ENCODE measurements around the gene LHFPL2.

The LHFPL2 gene

DNA sequence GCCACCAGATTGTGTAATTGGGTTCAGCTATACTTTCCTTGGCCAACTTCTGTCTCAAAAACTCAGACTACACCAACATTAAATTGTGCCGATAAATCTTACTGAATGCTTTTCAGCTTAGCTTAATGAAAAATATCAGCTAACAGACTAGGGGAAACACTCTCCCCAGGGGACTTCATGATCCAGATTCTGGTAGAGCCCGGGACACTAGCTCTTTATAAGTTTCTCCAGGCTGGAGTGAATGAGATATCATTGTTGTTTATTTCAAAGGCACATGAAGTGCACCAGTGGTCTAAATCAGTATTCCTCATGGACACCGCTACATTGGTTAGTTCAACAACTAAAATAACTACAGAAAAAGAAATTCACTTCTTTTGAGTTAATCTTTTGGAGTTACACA, 10.5 kb upstream of the LHFPL2 start:
- TF ChIP-seq, protein P1, sequence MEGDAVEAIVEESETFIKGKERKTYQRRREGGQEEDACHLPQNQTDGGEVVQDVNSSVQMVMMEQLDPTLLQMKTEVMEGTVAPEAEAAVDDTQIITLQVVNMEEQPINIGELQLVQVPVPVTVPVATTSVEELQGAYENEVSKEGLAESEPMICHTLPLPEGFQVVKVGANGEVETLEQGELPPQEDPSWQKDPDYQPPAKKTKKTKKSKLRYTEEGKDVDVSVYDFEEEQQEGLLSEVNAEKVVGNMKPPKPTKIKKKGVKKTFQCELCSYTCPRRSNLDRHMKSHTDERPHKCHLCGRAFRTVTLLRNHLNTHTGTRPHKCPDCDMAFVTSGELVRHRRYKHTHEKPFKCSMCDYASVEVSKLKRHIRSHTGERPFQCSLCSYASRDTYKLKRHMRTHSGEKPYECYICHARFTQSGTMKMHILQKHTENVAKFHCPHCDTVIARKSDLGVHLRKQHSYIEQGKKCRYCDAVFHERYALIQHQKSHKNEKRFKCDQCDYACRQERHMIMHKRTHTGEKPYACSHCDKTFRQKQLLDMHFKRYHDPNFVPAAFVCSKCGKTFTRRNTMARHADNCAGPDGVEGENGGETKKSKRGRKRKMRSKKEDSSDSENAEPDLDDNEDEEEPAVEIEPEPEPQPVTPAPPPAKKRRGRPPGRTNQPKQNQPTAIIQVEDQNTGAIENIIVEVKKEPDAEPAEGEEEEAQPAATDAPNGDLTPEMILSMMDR (IDR thresholded peaks at IDR 0.05; ENCODE audit: control extremely low read depth, extremely low read depth, low read depth, missing control alignments), result no peak
- ChIA-PET CTCF (interaction anchor here (0.8 to 1.1 kb wide), 4 partner anchors 9 to 102 kb away, joined by 3 to 4 read pairs (median 3); partner anchors contain the start of gene LHFPL2), POLR2A (no interaction called here)
- no peak for DNase-seq (ENCODE audit: extremely low spot score)

- DNase-seq (ENCODE audit: extremely low spot score), result no peak
- CTCF ChIA-PET, result no interaction called here
- POLR2A ChIA-PET, result no interaction called here
- TF ChIP-seq, protein P1 (IDR thresholded peaks at IDR 0.05; ENCODE audit: control extremely low read depth, extremely low read depth, low read depth, missing control alignments), result no peak
Observed at GRCh38 chr5:78657201-78657600, 8.6 kb upstream of the LHFPL2 start.

DNA sequence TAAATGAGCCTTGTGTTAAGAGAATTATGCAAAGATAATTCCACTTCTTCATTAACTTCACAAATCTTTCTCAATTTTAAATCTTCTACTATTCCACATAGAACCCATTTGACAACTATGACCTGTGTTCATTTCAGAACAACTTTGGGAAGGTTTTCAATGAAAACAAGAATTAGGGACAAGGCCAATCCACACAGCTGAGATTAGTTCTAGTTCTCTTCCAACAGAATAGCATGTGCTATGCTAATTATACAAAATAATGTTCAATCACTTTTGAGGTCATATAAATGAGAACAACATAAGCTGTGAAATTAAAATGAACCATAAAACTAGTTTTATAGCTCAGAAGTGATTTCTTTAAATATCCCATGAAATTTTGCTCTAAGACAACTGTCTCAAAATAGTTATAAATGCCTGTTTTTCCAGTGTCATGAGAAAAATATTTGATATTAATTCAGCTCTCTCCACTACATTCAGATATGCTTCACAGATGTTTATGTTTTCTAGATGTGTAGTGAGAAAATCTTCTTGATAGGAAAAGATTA, 7.2 kb upstream of the LHFPL2 start:
- DNase-seq (ENCODE audit: extremely low spot score), result no peak
- POLR2A ChIA-PET, result no interaction called here
- CTCF ChIA-PET, result interaction anchor here (1.2 to 1.7 kb wide), 3 partner anchors 15 to 188 kb away, joined by 3 read pairs; no protein-coding TSS in a partner anchor
- TF ChIP-seq, protein P1 (IDR thresholded peaks at IDR 0.05; ENCODE audit: control extremely low read depth, extremely low read depth, low read depth, missing control alignments), result no peak

DNA sequence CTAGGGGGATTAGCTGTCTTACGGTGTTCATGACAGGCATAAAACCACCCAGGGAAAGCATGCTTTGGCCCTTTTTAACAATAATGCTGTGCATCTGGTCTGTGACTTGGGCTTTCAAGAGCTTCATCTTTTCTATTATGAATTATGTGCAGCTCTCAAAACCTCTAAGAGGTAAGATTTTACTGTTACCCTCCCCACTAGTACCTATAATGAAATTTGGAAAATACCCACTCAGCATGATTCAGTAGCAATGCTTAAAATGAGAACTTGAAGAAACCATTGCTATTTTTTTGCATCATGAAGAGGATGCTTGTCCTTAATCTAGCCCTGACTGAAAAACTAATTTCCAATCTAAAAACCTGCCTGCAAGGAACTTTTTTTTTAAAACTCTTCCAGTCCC, 5.8 kb upstream of the LHFPL2 start:
- DNase-seq (ENCODE audit: extremely low spot score), result no peak
- ChIA-PET CTCF (interaction anchor here (1.2 to 1.7 kb wide), 2 partner anchors 14 to 187 kb away, joined by 3 to 5 read pairs; no protein-coding TSS in a partner anchor), POLR2A (no interaction called here)
- TF ChIP-seq, protein P1 (IDR thresholded peaks at IDR 0.05; ENCODE audit: control extremely low read depth, extremely low read depth, low read depth, missing control alignments), result no peak

- ChIA-PET POLR2A (no interaction called here), CTCF (interaction anchor here (1.2 kb wide), 1 partner anchor 14 kb away, joined by 5 read pairs; no protein-coding TSS in a partner anchor)
- TF ChIP-seq, protein P1 (IDR thresholded peaks at IDR 0.05; ENCODE audit: control extremely low read depth, extremely low read depth, low read depth, missing control alignments), result no peak
- DNase-seq (ENCODE audit: extremely low spot score), result no peak
Observed at GRCh38 chr5:78653681-78654366, 5.3 kb upstream of the LHFPL2 start.

- ChIA-PET POLR2A (no interaction called here), CTCF (no interaction called here)
- no peak for DNase-seq (ENCODE audit: extremely low spot score)
- TF ChIP-seq, protein P1 (IDR thresholded peaks at IDR 0.05; ENCODE audit: control extremely low read depth, extremely low read depth, low read depth, missing control alignments), result no peak
Observed at GRCh38 chr5:78653031-78653430, 4.5 kb upstream of the LHFPL2 start.
